ENCODE measurements around the gene CCDC122.

DNA sequence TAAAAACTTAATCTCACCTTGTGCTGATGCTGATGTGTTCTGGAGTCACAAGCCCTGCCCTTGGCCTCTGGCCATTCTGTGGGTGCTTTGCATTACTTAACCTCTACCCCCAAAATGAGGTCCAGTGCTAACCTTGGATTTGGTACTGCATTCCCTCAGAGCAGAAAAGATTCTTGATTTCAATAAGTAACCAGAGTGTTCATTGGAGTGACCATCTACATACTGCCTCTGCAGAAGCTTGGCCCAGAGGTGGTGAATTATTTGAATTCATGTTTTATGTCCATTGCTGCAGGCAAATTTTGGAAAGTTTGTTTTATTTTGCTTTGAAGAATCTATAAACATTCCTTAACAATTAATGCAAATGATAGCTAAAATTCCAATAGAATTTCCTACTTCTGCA lies 85.1 kb downstream of the CCDC122 start:
- TF ChIP-seq, protein P1, sequence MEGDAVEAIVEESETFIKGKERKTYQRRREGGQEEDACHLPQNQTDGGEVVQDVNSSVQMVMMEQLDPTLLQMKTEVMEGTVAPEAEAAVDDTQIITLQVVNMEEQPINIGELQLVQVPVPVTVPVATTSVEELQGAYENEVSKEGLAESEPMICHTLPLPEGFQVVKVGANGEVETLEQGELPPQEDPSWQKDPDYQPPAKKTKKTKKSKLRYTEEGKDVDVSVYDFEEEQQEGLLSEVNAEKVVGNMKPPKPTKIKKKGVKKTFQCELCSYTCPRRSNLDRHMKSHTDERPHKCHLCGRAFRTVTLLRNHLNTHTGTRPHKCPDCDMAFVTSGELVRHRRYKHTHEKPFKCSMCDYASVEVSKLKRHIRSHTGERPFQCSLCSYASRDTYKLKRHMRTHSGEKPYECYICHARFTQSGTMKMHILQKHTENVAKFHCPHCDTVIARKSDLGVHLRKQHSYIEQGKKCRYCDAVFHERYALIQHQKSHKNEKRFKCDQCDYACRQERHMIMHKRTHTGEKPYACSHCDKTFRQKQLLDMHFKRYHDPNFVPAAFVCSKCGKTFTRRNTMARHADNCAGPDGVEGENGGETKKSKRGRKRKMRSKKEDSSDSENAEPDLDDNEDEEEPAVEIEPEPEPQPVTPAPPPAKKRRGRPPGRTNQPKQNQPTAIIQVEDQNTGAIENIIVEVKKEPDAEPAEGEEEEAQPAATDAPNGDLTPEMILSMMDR (IDR thresholded peaks at IDR 0.05) = no peak
- TF ChIP-seq POLR2A (IDR thresholded peaks at IDR 0.05) = no peak

Data from lower leg skin (tissue), 3 donors.